ENCODE results near the gene KCTD1. TPM values are rescaled to one million over a fixed set of nuclear protein-coding genes. Genes with fewer than 3 reads are reported as not detected.

Gene KCTD1
- total RNA-seq, 3 donors from 2014 or later (not counting 1 experiment from before 2014, with no cell fraction given): 3.8 to 5.8 (median 5.7) TPM

DNA sequence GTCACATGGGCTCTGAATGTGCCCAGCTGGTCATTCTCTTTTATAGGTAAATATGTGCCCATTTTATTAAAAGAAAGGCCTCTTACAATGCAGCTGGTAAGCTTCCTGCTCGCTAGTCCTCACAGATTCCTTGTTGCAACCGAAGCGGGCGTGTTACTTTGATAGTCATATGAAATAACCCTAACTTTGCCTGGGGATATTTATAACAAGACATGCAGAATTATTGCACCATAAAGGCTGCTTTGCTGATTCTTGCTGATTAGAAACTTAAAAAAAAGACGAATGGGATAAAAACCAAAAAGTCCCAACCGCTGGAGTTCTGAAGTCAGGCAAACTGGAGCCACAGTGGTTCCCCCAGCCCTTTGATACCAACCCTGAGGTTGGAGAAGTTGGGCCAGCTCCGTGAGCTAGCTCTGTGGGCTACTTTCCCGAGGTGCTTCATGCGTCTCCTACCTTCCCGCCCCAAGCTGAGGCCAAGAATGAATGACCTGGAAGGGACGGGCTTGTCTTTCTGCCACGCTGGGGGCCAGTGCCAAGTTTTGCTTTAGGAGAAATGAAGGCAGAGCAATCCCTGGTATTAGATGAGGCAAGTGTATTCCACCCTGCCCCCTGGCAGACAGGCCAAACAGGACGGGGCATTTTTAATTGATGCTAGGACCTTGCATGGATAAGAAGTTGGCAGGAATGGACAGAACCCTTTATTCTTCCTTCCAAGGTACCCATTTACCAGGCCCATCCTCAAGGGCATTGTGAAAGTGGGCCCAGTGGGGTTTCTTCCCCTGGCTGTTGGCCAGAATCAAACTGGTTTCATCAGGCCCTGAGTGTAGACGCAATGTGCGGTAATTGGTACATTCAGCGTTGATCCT, 140.4 kb downstream of the KCTD1 start:
- no peak for DNase-seq
- Mint-ChIP-seq H3K27me3 (ENCODE audit: low read depth in 2 of 2) (no peaks in the 10 kb centered on the region), H3K36me3 (no peaks in the 10 kb centered on the region), H3K4me3 (no peak overlapping the region), H3K4me1 (no peaks in the 10 kb centered on the region), H3K9me3 (no peaks in the 10 kb centered on the region), H3K27ac (no peak overlapping the region)
- no peaks in the 10 kb centered on the region for H3K4me1 ChIP-seq (ENCODE audit: control insufficient read depth, insufficient read depth, low read length)
- H3K36me3 ChIP-seq (ENCODE audit: control insufficient read depth, insufficient read depth, low read length): no peaks in the 10 kb centered on the region
- 91% methylated on average over 16 of the region's 16 CpGs for WGBS (ENCODE audit: insufficient coverage)
- no peaks in the 10 kb centered on the region for H3K27me3 ChIP-seq (ENCODE audit: control insufficient read depth, insufficient read depth, low read length)
- ATAC-seq: no peak
- H3K9me3 ChIP-seq (ENCODE audit: control insufficient read depth, insufficient read depth, low read length): no peaks in the 10 kb centered on the region
- H3K27ac ChIP-seq (ENCODE audit: low read length): no peak overlapping the region
- H3K4me3 ChIP-seq (ENCODE audit: low read length): no peak overlapping the region
- TF ChIP-seq, protein P1, sequence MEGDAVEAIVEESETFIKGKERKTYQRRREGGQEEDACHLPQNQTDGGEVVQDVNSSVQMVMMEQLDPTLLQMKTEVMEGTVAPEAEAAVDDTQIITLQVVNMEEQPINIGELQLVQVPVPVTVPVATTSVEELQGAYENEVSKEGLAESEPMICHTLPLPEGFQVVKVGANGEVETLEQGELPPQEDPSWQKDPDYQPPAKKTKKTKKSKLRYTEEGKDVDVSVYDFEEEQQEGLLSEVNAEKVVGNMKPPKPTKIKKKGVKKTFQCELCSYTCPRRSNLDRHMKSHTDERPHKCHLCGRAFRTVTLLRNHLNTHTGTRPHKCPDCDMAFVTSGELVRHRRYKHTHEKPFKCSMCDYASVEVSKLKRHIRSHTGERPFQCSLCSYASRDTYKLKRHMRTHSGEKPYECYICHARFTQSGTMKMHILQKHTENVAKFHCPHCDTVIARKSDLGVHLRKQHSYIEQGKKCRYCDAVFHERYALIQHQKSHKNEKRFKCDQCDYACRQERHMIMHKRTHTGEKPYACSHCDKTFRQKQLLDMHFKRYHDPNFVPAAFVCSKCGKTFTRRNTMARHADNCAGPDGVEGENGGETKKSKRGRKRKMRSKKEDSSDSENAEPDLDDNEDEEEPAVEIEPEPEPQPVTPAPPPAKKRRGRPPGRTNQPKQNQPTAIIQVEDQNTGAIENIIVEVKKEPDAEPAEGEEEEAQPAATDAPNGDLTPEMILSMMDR (IDR thresholded peaks at IDR 0.05): no peak
- intact Hi-C loops (cut with micrococcal nuclease): no loop called here

DNA sequence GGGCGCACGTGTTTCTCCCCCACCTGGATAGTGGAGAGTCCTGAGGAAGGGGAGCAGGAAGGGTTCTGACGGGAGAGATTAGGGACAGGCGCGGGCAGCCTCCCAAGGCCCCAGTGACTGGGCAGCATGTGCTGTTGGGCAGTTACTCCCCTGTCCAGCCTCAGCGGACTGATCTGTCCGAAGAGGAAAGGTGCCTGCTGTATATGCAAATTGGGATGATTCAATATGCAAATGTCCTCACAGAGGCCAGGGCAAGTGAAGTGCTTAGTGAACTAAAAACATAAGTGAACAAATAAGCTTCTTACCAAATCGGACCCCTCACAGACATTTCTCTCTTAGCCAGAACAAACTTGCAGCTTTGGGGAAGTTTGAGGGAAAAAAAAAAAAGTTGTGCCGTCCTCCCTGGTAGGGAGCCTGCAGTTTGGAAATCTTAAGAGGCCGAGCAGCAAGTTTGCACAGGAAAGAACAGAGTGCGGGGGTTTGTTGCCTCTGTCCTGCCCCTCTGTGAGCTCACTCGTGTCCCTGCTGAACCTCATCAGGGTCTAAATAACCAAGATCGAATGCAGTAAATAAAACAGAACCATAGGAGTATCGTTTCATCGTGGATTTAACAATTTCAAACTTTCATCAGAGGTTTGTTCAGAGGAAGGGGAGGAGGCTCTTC, 141.4 kb downstream of the KCTD1 start:
- Histone ChIP-seq H3K36me3 (ENCODE audit: control insufficient read depth, insufficient read depth, low read length) (no peaks in the 10 kb centered on the region), H3K4me3 (ENCODE audit: low read length) (no peak overlapping the region), H3K9me3 (ENCODE audit: control insufficient read depth, insufficient read depth, low read length) (no peaks in the 10 kb centered on the region), H3K4me1 (ENCODE audit: control insufficient read depth, insufficient read depth, low read length) (no peaks in the 10 kb centered on the region), H3K27me3 (ENCODE audit: control insufficient read depth, insufficient read depth, low read length) (no peaks in the 10 kb centered on the region), H3K27ac (ENCODE audit: low read length) (no peak overlapping the region)
- Mint-ChIP-seq H3K27ac (no peak overlapping the region), H3K36me3 (no peaks in the 10 kb centered on the region), H3K9me3 (no peaks in the 10 kb centered on the region), H3K4me3 (no peak overlapping the region), H3K4me1 (no peaks in the 10 kb centered on the region), H3K27me3 (ENCODE audit: low read depth in 2 of 2) (no peaks in the 10 kb centered on the region)
- no peak for DNase-seq
- ATAC-seq: no peak
- WGBS (ENCODE audit: insufficient coverage): 91% methylated on average over 14 of the region's 15 CpGs
- intact Hi-C loops (cut with micrococcal nuclease): no loop called here
- TF ChIP-seq, protein P1 (IDR thresholded peaks at IDR 0.05): no peak

DNA sequence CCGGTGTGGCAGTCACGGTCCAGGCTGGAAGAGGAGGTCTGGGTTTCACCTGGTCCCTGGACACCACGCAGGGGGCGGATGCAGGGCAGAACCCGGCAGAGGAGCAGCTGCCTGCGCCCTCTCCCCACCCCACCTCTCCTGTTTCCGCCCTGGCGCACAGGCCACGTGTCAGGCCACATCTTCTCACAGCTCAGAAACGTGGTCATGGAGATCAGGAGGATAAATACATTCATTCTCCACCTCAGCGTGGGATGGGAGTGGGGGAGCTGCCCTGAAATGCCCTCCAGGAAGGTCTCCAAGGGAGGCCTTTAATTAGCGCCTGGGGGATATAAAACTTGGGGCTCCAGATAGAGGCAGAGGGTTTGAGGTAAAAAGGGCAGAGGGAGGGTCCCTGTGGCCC, 142.0 kb downstream of the KCTD1 start:
- no peaks in the 10 kb centered on the region for H3K4me1 ChIP-seq (ENCODE audit: control insufficient read depth, insufficient read depth, low read length)
- ATAC-seq (no peak), DNase-seq (no peak)
- no peaks in the 10 kb centered on the region for H3K4me1 Mint-ChIP-seq
- H3K27me3 Mint-ChIP-seq (ENCODE audit: low read depth in 2 of 2): no peaks in the 10 kb centered on the region
- no peak overlapping the region for H3K27ac Mint-ChIP-seq
- no peaks in the 10 kb centered on the region for H3K36me3 Mint-ChIP-seq
- TF ChIP-seq, protein P1 (IDR thresholded peaks at IDR 0.05): no peak
- H3K4me3 ChIP-seq (ENCODE audit: low read length): no peak overlapping the region
- H3K4me3 Mint-ChIP-seq: no peak overlapping the region
- no peaks in the 10 kb centered on the region for H3K9me3 Mint-ChIP-seq
- H3K27ac ChIP-seq (ENCODE audit: low read length): no peak overlapping the region
- no peaks in the 10 kb centered on the region for H3K36me3 ChIP-seq (ENCODE audit: control insufficient read depth, insufficient read depth, low read length)
- no peaks in the 10 kb centered on the region for H3K27me3 ChIP-seq (ENCODE audit: control insufficient read depth, insufficient read depth, low read length)
- intact Hi-C loops (cut with micrococcal nuclease): no loop called here
- 90% methylated on average over 9 of the region's 12 CpGs for WGBS (ENCODE audit: insufficient coverage)
- no peaks in the 10 kb centered on the region for H3K9me3 ChIP-seq (ENCODE audit: control insufficient read depth, insufficient read depth, low read length)
